NCI-H460 (cell line): ENCODE results near the gene HDGFL3. TPM values are rescaled to one million over a fixed set of nuclear protein-coding genes. Genes with fewer than 3 reads are reported as not detected.

ENCODE experiments used
- DNase-seq: peaks from one replicate; pipeline ENCODE4 v3.0.0-alpha.2; 2016; ENCODE audit warnings: low read depth; ENCODE audit errors: extremely low read depth
- total RNA-seq: library from RNA; depleted of rRNA; stranded (reverse); fragments of >200 nt; shearing (Covaris generic); gene quantifications from 2 replicates; pipeline ENCODE4 v1.2.3, GENCODE V29; 2014

Gene HDGFL3
- total RNA-seq, 1 experiment from 2014 or later = 61.2 TPM

DNA sequence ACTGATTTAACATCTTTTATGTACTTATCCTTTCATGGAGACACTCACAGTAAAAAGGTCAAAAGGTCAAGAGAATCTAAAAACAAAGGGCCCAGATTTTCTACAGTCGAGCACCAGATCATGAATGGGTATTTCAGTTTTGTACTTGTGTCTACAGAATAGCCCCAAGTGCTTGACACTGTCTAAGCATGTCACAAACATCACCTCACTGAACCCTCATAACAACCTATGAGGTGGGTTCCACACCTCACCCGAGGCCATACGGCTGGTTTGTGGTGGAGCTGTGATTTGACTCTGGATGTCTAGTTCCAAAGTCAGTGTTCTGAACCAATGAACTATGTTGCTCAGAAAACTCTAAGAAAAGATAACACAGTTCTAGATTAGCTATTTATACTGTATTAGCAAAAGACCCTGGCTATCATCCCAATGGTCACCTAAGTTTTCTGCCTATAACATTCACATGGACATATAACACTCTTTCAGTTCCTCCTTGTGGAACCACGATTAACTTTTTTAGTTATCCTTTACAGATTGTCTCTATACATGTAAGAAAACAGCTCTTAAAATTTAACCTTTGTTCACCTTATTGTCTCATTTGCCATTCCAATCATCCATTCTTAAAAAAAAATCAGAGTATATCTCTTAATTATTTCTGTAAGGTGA lies 74.6 kb downstream of the HDGFL3 start:
- DNase-seq = no peak

DNA sequence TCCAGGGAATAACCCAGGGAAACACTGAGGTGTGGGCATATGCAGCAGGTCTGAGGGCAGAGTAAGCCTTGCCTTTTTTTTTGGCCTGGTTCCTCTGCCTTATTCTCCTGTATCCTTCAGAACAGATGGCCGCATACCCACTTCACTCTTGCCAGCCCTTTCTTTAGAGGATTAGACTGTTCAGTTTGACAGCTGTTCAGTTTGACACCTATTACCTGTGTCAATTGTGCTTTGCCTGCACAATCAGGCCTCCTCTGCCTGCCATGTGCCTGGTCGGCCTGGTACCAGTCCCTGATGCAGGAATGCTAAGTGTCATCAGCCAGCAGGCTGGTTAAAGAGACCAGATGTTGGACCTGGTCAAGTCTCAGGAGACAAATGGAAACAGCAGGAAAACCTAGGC lies 77.8 kb downstream of the HDGFL3 start:
- DNase-seq = no peak

DNA sequence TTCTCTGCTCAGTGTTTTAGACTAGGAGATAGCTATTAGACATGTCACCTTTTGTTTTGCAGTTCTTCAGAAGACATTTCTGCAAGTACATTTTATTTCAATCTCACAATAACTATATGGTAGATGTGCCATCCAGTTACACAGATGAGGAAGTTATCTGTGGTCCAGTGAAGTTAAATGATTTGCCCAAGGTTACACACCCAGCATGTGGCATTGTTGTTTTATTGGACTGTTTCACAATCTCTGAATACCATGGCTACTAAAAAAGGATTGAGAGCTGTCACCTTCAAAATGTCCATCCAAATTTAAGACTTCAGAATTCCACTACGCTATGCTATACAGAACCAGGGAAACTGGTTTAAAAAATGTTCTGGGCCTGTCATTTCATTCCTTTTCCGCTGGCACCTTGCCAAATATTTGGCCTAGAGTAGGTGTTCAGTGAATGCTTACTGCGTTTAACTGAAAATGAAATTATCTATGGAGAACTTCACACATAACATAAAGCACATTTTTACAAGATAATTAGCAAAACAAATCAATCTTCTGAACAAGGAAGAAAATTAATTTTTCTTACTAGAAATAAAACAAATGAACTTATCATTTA lies 80.0 kb downstream of the HDGFL3 start:
- DNase-seq = no peak

DNA sequence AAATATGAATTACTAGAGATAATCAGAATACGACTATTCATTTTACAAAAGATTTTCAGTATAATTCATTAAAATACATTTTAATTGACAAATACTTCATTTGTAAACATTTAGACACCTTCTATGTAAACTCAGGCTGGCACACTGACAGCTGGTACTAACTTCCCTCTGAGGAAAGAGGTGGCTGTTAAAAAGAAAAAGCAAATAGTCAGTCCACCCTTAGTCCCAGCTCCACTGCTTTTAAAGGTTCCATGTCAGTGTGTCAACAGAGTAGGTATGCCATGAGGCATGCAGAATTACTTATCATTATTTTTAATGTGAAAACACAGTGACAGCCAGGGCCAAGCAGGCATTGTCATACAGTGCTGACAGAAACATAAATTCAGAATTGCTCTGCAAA lies 84.1 kb downstream of the HDGFL3 start:
- no peak for DNase-seq

DNA sequence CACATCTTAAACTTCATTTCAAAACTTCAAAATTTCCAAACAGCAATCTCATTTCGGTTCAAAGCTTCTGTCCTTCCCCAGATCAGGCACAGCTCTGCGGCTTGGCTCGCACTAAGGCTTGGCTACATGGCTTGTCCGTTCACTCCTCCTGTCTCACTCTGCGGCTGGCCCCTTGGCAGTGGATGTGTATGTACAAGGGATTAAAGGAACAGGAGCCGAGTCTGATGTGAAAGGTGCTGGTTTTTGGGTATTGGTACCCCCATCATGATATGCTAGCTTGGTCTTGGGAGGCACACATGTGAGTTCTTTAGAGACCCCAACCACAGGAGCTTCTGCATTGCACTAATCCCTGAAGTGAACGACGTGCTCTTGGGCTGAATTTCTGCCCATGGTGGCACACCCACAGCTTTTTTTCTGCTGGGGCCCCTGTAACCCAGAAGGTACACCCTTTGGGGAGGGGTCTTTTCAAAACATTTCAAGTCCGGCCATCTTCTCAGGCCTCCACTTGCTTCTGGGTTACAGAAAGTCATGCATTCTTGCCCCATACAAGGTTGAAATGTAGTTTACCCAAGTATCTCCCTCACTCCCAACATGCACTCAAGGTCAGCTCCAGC lies 87.5 kb downstream of the HDGFL3 start:
- DNase-seq = no peak

DNA sequence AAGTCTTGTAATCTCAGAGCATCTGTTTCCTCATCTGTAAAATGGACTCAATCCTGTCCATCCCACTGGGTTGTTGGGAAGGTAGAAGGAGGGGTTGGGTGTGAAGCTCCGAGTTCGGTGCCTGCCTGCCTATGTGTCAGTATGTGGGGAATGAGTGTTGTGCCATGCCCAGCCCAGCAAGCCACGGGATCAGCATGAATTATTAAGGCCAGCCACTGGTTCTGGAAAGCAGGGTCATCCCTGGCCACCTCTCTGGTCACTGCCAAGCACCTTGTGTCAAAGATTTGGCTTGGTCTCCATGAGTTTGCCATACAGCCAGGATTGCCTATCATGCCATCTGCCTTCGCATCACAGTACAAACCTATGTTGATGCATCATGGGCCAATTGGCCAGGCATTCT lies 88.7 kb downstream of the HDGFL3 start:
- DNase-seq = no peak

DNA sequence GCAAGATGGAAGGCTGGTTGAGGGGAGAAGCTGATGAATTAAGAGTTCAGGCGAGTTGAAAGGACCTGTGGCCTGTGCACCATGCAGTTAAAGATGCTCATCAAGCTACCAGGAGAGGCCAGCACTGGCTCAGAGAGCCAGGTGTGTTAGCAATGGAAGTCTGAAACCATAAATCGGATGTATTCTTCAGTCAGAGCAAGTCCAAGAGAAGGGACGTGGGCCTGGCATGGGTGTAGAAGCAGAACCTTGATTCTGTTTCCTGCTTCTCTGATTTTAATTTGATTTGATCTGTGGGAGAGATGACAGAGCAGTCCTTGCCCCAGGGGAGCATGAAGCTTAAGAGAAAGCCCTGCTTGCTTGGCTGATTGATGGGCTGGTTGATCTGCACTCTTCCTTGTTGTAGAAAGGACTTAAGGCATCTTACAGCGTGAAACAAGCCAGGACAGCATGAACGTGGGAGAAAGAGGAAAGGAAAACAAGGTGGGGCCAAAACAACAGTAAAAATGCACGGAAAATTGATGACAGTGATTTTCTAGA lies 89.3 kb downstream of the HDGFL3 start:
- no peak for DNase-seq

DNA sequence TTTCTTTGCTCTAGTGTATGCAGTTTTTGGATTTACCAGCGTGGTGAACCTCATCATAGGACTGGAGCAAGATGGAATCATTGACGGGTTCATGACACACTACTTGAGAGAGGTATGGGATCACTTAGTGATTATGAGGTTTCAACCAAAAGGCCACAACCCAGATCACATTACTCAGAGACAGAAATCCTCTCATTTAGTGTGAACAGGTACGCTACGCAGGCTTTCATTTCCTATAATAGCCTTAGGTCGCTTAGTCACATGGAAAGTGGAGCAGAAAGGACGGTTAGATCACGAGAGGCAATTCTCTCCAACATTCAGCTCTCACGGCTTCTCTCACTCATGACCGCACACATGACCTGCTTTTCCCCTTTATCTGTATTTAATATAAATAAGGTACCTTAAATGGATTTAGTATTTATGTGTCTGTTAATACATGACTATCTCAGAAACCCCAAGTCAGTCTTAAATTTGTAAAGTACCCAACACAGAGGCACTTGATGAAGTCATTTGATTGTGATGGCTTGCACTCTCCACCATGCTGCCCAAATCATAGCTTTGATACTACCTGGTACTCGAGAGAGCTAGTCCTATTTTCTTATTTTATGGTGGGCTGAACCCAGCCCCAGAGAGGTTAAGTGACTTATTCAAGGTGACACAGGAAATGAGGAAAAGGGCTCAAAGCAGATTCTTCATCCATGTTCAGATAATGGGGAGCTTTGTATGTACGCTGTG lies 91.6 kb downstream of the HDGFL3 start:
- DNase-seq = no peak

DNA sequence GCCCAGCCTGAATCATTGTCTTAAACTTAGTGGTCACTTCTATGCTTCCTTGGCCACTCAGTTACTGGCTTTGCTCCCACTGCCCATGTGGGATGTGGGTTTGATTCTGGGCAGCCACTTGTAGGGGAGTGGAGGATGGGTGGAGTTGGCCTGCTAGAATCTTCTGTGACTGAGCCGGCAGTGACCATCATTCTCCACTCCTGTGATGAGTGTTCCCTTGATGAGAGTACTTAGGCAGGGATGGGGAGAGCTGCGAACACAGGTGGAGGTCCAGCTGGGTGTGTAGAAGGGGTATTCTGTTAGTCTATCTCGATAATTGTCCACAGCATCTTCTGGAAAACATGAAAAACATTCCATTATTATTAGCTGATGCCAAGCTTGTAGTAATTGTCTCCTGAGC lies 92.2 kb downstream of the HDGFL3 start:
- no peak for DNase-seq

DNA sequence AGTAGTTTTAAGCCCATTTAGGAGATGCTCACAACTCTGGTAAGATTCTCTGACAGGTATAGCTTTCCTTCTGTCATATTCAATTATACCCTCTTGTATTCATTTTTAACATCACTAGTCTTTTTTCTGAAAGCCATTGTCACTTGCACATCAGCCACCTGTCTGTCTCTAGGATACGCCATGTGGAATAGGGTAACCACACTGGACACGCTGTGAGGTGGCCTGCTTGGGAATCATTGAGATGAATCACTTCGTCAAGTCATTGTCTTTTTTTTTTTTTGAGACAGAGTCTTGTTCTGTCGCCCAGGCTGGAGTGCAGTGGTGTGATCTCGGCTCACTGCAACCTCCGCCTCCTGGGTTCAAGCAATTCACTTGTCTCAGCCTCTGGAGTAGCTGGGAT lies 92.8 kb downstream of the HDGFL3 start:
- no peak for DNase-seq

DNA sequence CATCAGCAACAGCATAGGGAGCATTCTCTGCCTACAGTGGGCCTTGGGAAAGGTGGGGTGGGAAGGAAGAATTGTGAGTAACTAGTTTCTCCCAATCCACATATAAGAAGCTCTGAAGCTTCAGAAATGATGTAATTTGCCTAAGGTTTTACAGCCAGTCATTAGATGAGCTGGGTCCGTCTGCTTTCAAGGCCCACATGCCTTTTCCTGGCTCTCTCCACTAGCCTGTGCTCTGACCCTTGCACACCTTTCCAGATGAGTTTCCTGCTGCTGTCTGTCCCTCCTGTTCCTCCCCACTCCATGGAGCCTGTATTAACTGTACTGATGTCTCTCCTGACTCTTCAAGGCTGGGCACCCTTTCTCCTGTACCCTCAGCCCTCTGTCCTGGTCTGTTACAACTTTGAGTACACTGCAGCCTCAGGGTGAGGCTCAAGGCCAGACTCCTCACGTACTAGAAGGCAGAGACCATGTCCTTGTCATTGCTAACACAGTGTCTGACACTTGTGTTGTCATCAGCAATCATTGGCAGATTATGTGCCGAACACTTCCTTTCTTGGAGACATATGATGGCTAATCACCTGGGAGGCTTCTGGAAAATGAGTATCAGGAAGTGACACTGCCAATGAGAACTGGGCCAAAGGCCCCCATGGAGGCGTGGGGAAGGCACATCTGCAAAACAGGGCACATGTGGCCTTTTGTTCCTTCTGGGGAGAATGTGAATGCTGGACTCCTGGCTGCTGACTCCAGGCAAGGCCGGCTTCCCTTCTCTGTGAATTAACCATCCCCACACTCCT lies 93.5 kb downstream of the HDGFL3 start:
- no peak for DNase-seq

DNA sequence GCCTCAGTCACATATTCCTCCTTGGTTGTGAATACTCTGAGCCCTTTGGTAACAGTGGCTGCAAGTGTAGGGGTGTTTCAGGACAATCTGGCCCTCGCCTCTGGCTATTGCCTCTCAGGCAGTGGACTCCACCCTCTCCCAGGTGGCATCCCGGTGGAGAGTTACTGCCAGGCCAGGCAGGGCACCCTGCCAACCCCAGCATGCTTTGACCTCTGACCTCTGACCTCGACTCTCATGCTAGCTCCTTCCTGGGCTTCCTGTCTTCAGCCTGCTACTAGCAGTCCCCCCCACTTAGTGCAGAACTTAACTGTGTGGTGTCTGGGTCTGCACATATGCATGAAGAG lies 94.7 kb downstream of the HDGFL3 start:
- no peak for DNase-seq

DNA sequence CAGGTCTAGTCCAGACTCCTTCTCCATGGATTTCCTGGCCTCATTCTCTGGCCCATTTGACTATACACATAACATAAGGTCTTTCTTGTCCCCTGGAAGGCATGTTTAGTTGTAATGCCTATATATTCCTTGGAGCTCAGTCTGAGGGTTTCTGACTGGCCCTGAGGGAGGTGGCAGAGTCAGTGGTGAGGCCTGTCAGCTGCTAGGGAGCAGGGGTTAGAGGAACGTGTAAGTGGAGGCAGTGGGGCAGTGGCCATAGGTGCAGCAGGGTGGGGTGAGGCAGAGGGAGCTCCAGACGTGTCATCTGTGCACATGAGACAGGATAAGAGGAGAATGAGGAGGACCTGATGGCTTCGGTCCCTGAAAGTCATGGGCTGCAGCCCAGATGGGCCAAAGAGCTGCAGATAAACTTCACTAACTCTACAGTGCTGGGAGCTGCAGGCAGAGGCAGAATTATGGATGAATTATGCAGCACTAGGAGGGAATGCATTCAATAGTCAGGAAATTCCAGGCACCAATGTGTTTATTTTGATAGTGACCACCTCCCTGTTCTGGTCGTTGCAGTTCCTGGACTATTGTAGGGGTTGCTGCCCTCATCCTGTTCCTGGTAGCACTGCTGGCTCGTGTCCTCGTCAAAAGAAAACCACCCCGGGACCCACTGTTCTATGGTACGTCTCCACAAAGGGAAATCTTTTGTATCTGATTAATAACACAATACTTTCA lies 95.2 kb downstream of the HDGFL3 start:
- DNase-seq = no peak

DNA sequence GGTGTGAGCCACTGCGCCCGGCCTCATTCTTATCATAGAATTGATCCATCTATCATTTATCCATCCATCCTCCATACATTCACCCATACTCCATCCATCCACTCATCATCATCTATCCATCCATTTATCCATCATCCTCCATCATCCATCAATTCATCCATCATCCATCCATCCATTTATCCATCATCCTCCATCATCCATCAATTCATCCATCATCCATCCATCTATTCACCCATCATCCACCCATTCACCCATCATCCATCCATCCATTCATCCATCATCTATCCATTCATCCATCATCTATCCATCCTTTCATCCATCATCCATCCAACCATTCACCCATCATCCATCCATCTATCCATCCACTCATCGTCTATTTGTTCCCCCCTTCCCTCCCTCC lies 96.5 kb downstream of the HDGFL3 start:
- DNase-seq = no peak

DNA sequence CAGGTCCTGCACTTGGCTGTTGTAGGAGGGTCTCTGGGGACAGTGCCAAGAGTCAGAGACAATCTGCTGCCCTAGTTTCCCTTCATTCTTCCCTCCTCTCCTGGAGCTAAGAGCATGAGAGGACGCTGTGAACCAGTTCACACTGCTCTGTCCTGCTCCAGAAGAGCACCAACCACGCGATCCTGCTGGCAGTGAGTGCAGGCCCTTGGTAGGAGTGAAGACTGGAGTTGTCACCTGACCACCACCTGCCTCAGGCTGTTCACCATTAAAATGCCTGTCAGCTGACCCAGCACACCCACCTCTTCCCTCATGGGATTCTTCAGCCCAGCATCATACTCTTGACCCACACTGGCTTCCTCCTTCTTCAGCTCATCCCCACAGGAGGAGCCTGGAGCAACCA lies 97.2 kb downstream of the HDGFL3 start:
- no peak for DNase-seq

DNA sequence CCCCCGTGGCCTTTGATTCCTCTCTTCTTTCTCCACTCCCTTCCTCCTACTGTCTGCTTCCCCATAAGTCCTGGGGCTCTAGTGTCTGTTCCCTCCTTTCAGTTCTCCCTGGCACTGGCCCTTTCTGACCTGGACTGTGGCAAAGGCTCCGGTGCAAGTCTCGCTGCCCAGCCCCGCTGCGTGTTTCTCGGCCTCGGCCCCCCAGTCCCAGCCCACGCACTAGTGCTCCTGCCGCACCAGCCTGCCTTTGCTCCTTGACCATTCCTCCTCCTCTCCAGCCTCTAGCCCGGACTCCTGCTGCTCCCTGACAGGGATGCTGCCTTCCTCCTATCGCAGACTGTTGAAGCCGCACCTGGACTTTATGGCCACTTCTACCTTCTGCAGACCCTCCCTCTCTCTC lies 98.1 kb downstream of the HDGFL3 start:
- no peak for DNase-seq

DNA sequence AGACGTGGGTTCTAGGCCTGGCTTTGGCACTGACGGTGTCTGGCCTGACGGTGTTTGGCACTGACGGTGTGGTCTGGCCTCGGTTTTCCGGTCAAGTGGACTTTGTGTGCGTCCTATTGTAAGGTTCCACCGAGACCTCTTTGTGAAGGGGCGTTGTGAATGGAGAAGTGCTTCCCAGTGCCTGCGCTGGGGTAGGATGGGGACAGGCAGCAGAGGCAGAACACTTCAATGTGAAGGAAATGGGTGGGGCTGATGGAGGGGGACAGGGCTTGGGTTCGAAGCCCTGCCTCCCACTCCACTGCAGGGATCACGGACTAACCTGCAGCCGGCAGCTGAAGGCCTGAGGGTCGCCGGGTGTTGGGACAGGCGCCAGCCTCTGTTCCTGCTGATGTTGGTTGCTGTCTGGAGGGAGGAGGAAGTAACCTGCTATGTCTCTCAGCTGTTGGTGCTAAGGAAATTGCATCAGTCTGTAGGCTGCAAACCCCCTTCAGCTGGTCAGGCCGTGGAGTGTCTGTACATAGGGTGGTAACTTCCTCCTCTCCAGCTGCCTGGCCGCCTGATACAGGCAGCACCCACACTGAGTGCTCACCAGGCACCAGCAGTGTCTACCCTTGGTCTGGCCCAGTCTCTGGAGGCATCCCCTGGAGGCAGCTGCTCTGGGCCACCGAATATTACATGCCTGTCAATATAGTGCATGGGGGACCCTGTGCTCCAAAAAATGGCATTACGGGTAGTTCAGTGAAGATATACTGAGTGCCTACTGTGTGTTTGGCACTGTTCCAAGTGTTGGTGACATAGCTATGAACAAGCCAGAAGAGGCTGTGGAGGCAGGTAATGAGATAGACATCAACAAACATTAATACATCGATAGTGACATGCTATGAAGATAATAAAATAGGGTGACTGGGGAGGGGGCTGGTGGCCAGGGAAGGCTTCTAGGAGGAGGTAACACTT lies 99.1 kb downstream of the HDGFL3 start:
- no peak for DNase-seq

DNA sequence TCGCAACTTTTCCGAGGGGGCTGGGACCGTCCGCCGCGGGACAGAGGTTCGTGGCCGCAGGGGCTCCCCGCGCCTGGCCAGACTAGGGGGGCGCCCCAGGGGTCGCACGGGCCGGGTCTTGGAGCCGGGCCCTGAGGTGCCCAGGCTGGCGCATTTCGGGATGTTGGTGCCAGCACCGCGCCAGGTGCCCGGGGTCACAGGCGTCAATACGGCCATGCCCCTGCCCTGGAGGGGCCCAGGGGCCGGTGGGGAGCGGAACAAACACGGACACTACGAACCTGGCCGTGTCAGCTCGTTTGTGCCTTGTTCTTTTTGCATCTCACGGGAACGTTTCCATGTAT lies 99.8 kb downstream of the HDGFL3 start:
- no peak for DNase-seq
